Neural progenitor cell (in vitro differentiated cells): ENCODE measurements around the gene RAMP3. TPM values are rescaled to one million over a fixed set of nuclear protein-coding genes. Genes with fewer than 3 reads are reported as not detected.

Experiments
- DNase-seq: peaks from one replicate; pipeline ENCODE4 v3.0.0-alpha.2; 2016; ENCODE audit warnings: low spot score
- H2AFZ ChIP-seq: fragments of 200-600 bp; sonication (generic); replicated peaks from 2 replicates; pipeline ENCODE4 v1.6.1; 2016; ENCODE audit warnings: antibody characterized with exemption
- H3F3A ChIP-seq: fragments of 200-600 bp; sonication (generic); 2 replicates; pipeline ENCODE4 v1.6.1; 2016; ENCODE audit warnings: antibody characterized with exemption, low read depth
- H3K27ac ChIP-seq: fragments of 200-600 bp; sonication (generic); 2 replicates; pipeline ENCODE4 v1.5.1; 2016; ENCODE audit warnings: mild to moderate bottlenecking
- H3K27me3 ChIP-seq: fragments of 200-600 bp; sonication (generic); 2 replicates; pipeline ENCODE4 v1.6.1; 2016; ENCODE audit warnings: mild to moderate bottlenecking, moderate library complexity
- H3K36me3 ChIP-seq: fragments of 200-600 bp; sonication (generic); 2 replicates; pipeline ENCODE4 v1.5.1; 2016
- H3K4me1 ChIP-seq: fragments of 200-600 bp; sonication (generic); 2 replicates; pipeline ENCODE4 v1.6.1; 2016; ENCODE audit warnings: mixed run types
- H3K4me2 ChIP-seq: fragments of 200-600 bp; sonication (generic); 2 replicates; pipeline ENCODE4 v1.6.1; 2016
- H3K4me3 ChIP-seq: fragments of 200-600 bp; sonication (generic); 2 replicates; pipeline ENCODE4 v1.5.1; 2016
- H3K79me2 ChIP-seq: fragments of 200-600 bp; sonication (generic); 2 replicates; pipeline ENCODE4 v1.6.1; 2016; ENCODE audit warnings: low read depth
- H3K9ac ChIP-seq: fragments of 200-600 bp; sonication (generic); 2 replicates; pipeline ENCODE4 v1.6.1; 2016
- H3K9me3 ChIP-seq: fragments of 200-600 bp; sonication (generic); 2 replicates; pipeline ENCODE4 v1.5.1; 2016; ENCODE audit warnings: low read depth
- H4K20me1 ChIP-seq: fragments of 200-600 bp; sonication (generic); 2 replicates; pipeline ENCODE4 v1.6.1; 2016; ENCODE audit warnings: low read depth
- H3K27ac Mint-ChIP-seq: 3 replicates; pipeline ENCODE4 v1.8.0; 2021; ENCODE audit warnings: mixed read lengths
- H3K27me3 Mint-ChIP-seq: 2 replicates; pipeline ENCODE4 v1.8.0; 2022; ENCODE audit warnings: low read depth, mild to moderate bottlenecking, inconsistent platforms, moderate library complexity, mixed read lengths; ENCODE audit not compliant: insufficient read depth
- H3K36me3 Mint-ChIP-seq: 3 replicates; pipeline ENCODE4 v1.8.0; 2021; ENCODE audit warnings: mixed read lengths
- H3K4me1 Mint-ChIP-seq: 3 replicates; pipeline ENCODE4 v1.8.0; 2021; ENCODE audit warnings: mixed read lengths
- H3K4me3 Mint-ChIP-seq: 3 replicates; pipeline ENCODE4 v1.8.0; 2021; ENCODE audit warnings: mild to moderate bottlenecking, moderate library complexity, mixed read lengths
- H3K9me3 Mint-ChIP-seq: 3 replicates; pipeline ENCODE4 v1.8.0; 2020; ENCODE audit warnings: mixed read lengths
- CTCF ChIP-seq: fragments of 200-600 bp; sonication (generic); IDR thresholded peaks from 2 replicates; pipeline ENCODE4 v1.5.1; 2017; ENCODE audit warnings: antibody characterized with exemption, mild to moderate bottlenecking
- EZH2 ChIP-seq: fragments of 200-600 bp; sonication (generic); IDR thresholded peaks from 2 replicates; pipeline ENCODE4 v1.6.1; 2017; ENCODE audit warnings: antibody characterized with exemption, mild to moderate bottlenecking, moderate library complexity
- EZH2phosphoT487 ChIP-seq: fragments of 200-600 bp; sonication (generic); IDR thresholded peaks from 2 replicates; pipeline ENCODE4 v1.6.1; 2017; ENCODE audit warnings: antibody characterized with exemption
- total RNA-seq: library from RNA; depleted of rRNA; stranded (reverse); fragments of >200 nt; gene quantifications from 2 replicates; pipeline ENCODE4 v1.2.3, GENCODE V29; 2015; ENCODE audit warnings: low replicate concordance

RAMP3 gene
- total RNA-seq, 1 donor from 2014 or later, result not detected

DNA sequence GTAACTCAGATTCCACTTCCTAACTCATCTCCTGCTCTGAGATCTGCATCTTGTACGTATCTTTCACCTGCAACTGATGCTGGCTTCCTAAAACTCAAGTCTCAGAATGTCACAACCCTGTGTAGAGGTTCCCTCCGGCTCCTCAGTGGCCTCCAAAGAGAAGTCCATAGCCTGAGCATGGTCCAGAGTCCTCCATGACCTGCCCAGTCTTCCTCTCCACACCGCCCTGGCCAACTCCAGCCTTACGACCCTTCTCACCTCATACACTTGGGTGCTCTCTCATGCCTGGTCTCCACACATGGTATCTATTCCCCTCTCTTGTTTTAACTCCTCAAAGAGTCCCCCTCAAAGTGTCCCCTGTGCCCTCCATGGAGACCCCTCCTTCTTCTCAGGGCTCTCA is 41.9 kb downstream of the RAMP3 start:
- H3K36me3 Mint-ChIP-seq, result no peaks in the 10 kb centered on the region
- no peak overlapping the region for H3K4me3 Mint-ChIP-seq
- Histone ChIP-seq H3K9me3 (no peaks in the 10 kb centered on the region), H2AFZ (no peak overlapping the region), H4K20me1 (no peaks in the 10 kb centered on the region), H3K4me2 (no peak overlapping the region), H3K9ac (no peak overlapping the region), H3K36me3 (no peaks in the 10 kb centered on the region), H3F3A (no peaks in the 10 kb centered on the region), H3K27me3 (no peaks in the 10 kb centered on the region), H3K4me3 (no peak overlapping the region), H3K4me1 (no peaks in the 10 kb centered on the region), H3K79me2 (no peaks in the 10 kb centered on the region), H3K27ac (no peak overlapping the region)
- no peak for DNase-seq
- H3K9me3 Mint-ChIP-seq, result no peaks in the 10 kb centered on the region
- no peak for TF ChIP-seq EZH2
- TF ChIP-seq CTCF, result no peak
- no peaks in the 10 kb centered on the region for H3K4me1 Mint-ChIP-seq
- H3K27me3 Mint-ChIP-seq, result peaks cover 4% of the 10 kb centered on the region
- no peak overlapping the region for H3K27ac Mint-ChIP-seq

DNA sequence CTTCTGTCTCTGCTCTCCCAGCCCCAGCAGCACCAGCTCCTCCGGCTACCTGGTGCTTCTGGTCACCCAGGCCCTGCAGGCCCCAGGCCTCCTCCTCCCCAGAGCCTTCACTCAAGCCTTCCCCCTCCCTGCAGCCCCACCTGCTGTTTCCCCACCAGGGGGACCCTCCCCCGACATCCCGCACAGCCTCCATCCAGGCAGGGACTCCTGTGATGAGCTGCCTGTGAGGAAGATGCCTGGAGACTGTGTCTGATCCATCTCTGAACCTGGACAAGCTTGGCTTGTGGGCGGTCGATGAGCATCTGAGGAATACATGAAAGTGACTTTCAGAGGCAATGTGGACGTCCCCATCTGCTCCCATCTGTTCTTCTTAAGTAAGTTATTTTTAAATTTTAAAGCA is 45.0 kb downstream of the RAMP3 start:
- no peak overlapping the region for H3K27ac Mint-ChIP-seq
- Histone ChIP-seq H3K4me2 (no peak overlapping the region), H3K4me3 (no peak overlapping the region), H3K9ac (no peak overlapping the region), H3K27me3 (peaks cover 10% of the 10 kb centered on the region), H3K79me2 (no peaks in the 10 kb centered on the region), H3K9me3 (no peaks in the 10 kb centered on the region), H3F3A (no peaks in the 10 kb centered on the region), H2AFZ (no peak overlapping the region), H3K4me1 (no peaks in the 10 kb centered on the region), H3K27ac (no peak overlapping the region), H3K36me3 (no peaks in the 10 kb centered on the region), H4K20me1 (no peaks in the 10 kb centered on the region)
- no peak for DNase-seq
- peaks cover 5% of the 10 kb centered on the region for H3K4me1 Mint-ChIP-seq
- no peaks in the 10 kb centered on the region for H3K36me3 Mint-ChIP-seq
- TF ChIP-seq EZH2phosphoT487 (no peak), EZH2 (no peak), CTCF (no peak)
- peaks cover 4% of the 10 kb centered on the region for H3K27me3 Mint-ChIP-seq
- H3K9me3 Mint-ChIP-seq, result no peaks in the 10 kb centered on the region
- no peak overlapping the region for H3K4me3 Mint-ChIP-seq

DNA sequence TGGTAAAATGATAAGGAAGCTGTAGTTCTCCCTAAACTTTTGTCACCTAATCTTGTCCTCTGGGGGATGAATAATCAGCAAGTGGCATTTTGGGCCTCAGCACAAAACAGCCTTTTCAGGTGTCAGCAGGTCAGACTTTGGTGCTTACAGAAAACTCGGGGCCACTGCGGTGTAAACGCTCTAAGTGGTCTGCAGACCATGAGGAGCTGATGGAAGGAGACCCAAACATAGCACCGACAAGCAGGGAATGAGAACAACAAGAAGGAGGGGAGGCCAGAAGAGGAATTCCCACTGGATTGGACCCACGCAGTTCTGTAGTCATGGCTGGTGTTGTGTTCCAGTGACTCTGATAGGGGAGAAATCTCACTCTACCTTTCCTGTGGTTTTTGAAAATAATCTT is 45.4 kb downstream of the RAMP3 start:
- Histone ChIP-seq H3K9ac (no peak overlapping the region), H3K4me3 (no peak overlapping the region), H3K4me2 (no peak overlapping the region), H3K79me2 (no peaks in the 10 kb centered on the region), H3K36me3 (no peaks in the 10 kb centered on the region), H3K27ac (no peak overlapping the region), H3K27me3 (peaks cover 14% of the 10 kb centered on the region), H4K20me1 (no peaks in the 10 kb centered on the region), H3F3A (no peaks in the 10 kb centered on the region), H2AFZ (no peak overlapping the region), H3K4me1 (no peaks in the 10 kb centered on the region), H3K9me3 (no peaks in the 10 kb centered on the region)
- no peak for DNase-seq
- Mint-ChIP-seq H3K9me3 (no peaks in the 10 kb centered on the region), H3K27me3 (peaks cover 4% of the 10 kb centered on the region), H3K4me3 (no peak overlapping the region), H3K27ac (no peak overlapping the region), H3K4me1 (peaks cover 5% of the 10 kb centered on the region), H3K36me3 (no peaks in the 10 kb centered on the region)
- TF ChIP-seq EZH2phosphoT487 (no peak), CTCF (no peak), EZH2 (no peak)

DNA sequence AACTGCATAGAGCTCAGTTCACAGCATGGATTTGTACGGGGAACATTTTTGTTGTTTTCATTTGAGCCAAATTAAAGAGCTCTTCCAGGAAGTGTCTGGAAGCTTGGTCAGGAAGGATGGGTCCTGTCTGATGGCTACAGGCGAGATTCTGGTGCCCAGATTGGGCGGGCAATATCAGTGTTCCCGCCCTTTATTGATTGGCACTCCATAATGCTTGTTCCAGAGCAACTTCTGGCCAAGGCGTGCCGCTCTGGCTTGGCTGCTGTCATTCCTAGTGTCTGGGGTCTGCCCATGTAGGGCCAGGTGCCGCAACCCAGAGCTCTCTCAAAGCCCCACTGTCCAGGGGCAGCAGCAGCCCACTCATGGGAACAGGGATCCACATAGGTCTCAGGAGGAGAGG is 45.9 kb downstream of the RAMP3 start:
- TF ChIP-seq CTCF (no peak), EZH2phosphoT487 (no peak), EZH2 (no peak)

More for the DNA sequence above, 45.9 kb downstream of the RAMP3 start:
- Histone ChIP-seq H4K20me1 (no peaks in the 10 kb centered on the region), H3K4me2 (no peak overlapping the region), H3K36me3 (no peaks in the 10 kb centered on the region), H3K4me1 (no peaks in the 10 kb centered on the region), H3F3A (no peaks in the 10 kb centered on the region), H3K27me3 (peaks cover 19% of the 10 kb centered on the region), H3K4me3 (no peak overlapping the region), H3K9me3 (no peaks in the 10 kb centered on the region), H3K79me2 (no peaks in the 10 kb centered on the region), H2AFZ (no peak overlapping the region), H3K27ac (no peak overlapping the region), H3K9ac (no peak overlapping the region)
- peaks cover 9% of the 10 kb centered on the region for H3K4me1 Mint-ChIP-seq
- H3K9me3 Mint-ChIP-seq, result no peaks in the 10 kb centered on the region
- H3K36me3 Mint-ChIP-seq, result no peaks in the 10 kb centered on the region
- no peak overlapping the region for H3K27ac Mint-ChIP-seq
- peaks cover 4% of the 10 kb centered on the region for H3K27me3 Mint-ChIP-seq
- no peak for DNase-seq
- no peak overlapping the region for H3K4me3 Mint-ChIP-seq
